Measurements from ENCODE around the gene NT5C.

GRCh38 chr17:75130059-75130631 lies 1.4 kb downstream of the NT5C start:
- TF ChIP-seq CTCF (IDR thresholded peaks at IDR 0.05; ENCODE audit: low read depth, low read length, poor library complexity, severe bottlenecking): no peak
- TF ChIP-seq EZH2phosphoT487 (IDR thresholded peaks at IDR 0.05; ENCODE audit: borderline replicate concordance, low read length): no peak

Measured in DOHH2 (cell line).